Neural cell (in vitro differentiated cells): ENCODE measurements around the gene GMCL1. TPM values are rescaled to one million over a fixed set of nuclear protein-coding genes. Genes with fewer than 3 reads are reported as not detected.
"Not testable (repeated sequence)": the region's sequence is repeated elsewhere in the genome, so short reads cannot be mapped to it uniquely, and the experiment has no call there.

Source experiments
- H2AFZ ChIP-seq: fragments of 200-600, 300-800 bp; sonication (generic), shearing (Covaris generic); 2 replicates; pipeline ENCODE4 v1.6.0; 2014; ENCODE audit warnings: low read depth, mild to moderate bottlenecking, antibody characterized with exemption, low read length, moderate library complexity
- H3F3A ChIP-seq: fragments of 200-600 bp; shearing (Covaris generic); 2 replicates; pipeline ENCODE4 v1.6.1; 2016; ENCODE audit warnings: mild to moderate bottlenecking, moderate library complexity, mixed read lengths, antibody characterized with exemption, low read length; ENCODE audit not compliant: insufficient read depth, poor library complexity, severe bottlenecking
- H3K27ac ChIP-seq: fragments of 200-600, 300-800 bp; sonication (generic), shearing (Covaris generic); 2 replicates; pipeline ENCODE4 v1.5.1; 2014; ENCODE audit warnings: mild to moderate bottlenecking, low read length, moderate library complexity
- H3K27me3 ChIP-seq: fragments of 300-800, 200-600 bp; sonication (generic), shearing (Covaris generic); 2 replicates; pipeline ENCODE4 v1.6.0; 2014; ENCODE audit warnings: mild to moderate bottlenecking, low read depth, low read length, moderate library complexity; ENCODE audit not compliant: insufficient read depth
- H3K36me3 ChIP-seq: fragments of 300-800, 200-600 bp; sonication (generic), shearing (Covaris generic); 2 replicates; pipeline ENCODE4 v1.5.1; 2014; ENCODE audit warnings: mild to moderate bottlenecking, antibody characterized with exemption, low read length, moderate library complexity; ENCODE audit not compliant: insufficient read depth
- H3K4me2 ChIP-seq: fragments of 300-800, 200-600 bp; sonication (generic), shearing (Covaris generic); 2 replicates; pipeline ENCODE4 v1.6.0; 2014; ENCODE audit warnings: mild to moderate bottlenecking, low read length
- H3K4me3 ChIP-seq: fragments of 300-800, 200-600 bp; sonication (generic), shearing (Covaris generic); 2 replicates; pipeline ENCODE4 v1.5.1; 2014; ENCODE audit warnings: mild to moderate bottlenecking, low read length, moderate library complexity
- H3K79me2 ChIP-seq: fragments of 200-600 bp; shearing (Covaris generic); replicated peaks from 2 replicates; pipeline ENCODE4 v1.6.0; 2014; ENCODE audit warnings: mild to moderate bottlenecking, low read length, moderate library complexity; ENCODE audit not compliant: insufficient read depth
- H3K9ac ChIP-seq: fragments of 300-800, 200-600 bp; sonication (generic), shearing (Covaris generic); 2 replicates; pipeline ENCODE4 v1.6.1; 2016; ENCODE audit warnings: mild to moderate bottlenecking, low read length, mixed read lengths
- H3K9me2 ChIP-seq: fragments of 200-600 bp; shearing (Covaris generic); 2 replicates; pipeline ENCODE4 v1.6.1; 2016; ENCODE audit warnings: mild to moderate bottlenecking, low read length, mixed read lengths; ENCODE audit not compliant: insufficient read depth
- H3K9me3 ChIP-seq: fragments of 200-600, 300-800 bp; sonication (generic), shearing (Covaris generic); 2 replicates; pipeline ENCODE4 v1.6.1; 2016; ENCODE audit warnings: mild to moderate bottlenecking, mixed run types, low read length, moderate library complexity, mixed read lengths
- H4K20me1 ChIP-seq: fragments of 200-600 bp; shearing (Covaris generic); 2 replicates; pipeline ENCODE4 v1.6.1; 2016; ENCODE audit warnings: mild to moderate bottlenecking, mixed run types; ENCODE audit not compliant: insufficient read depth
- CTCF ChIP-seq: fragments of 450-650 bp; IDR thresholded peaks from 2 replicates; pipeline ENCODE4 v1.5.1; 2014; ENCODE audit warnings: antibody characterized with exemption, mild to moderate bottlenecking, moderate library complexity; ENCODE audit not compliant: poor library complexity, severe bottlenecking
- EP300 ChIP-seq: fragments of 450-650 bp; conservative IDR thresholded peaks from 2 replicates; pipeline ENCODE4 v1.6.1; 2014; ENCODE audit warnings: antibody characterized with exemption, mild to moderate bottlenecking, moderate library complexity; ENCODE audit not compliant: poor library complexity, severe bottlenecking
- EZH2 ChIP-seq: fragments of 200-600, 300-800 bp; shearing (Covaris generic), sonication (generic); IDR thresholded peaks from 2 replicates; pipeline ENCODE4 v1.6.1; 2014; ENCODE audit warnings: antibody characterized with exemption, low read length, borderline replicate concordance, mild to moderate bottlenecking; ENCODE audit not compliant: insufficient read depth, poor library complexity, severe bottlenecking
- MXI1 ChIP-seq: fragments of 450-650 bp; conservative IDR thresholded peaks from 2 replicates; pipeline ENCODE4 v1.6.1; 2014; ENCODE audit warnings: antibody characterized with exemption, mild to moderate bottlenecking; ENCODE audit not compliant: poor library complexity, severe bottlenecking
- POLR2AphosphoS5 ChIP-seq: IDR thresholded peaks from 2 replicates; pipeline ENCODE4 v1.6.1; 2012
- RAD21 ChIP-seq: fragments of 450-650 bp; conservative IDR thresholded peaks from 2 replicates; pipeline ENCODE4 v1.6.1; 2014; ENCODE audit warnings: antibody characterized with exemption, mild to moderate bottlenecking, moderate library complexity
- SMC3 ChIP-seq: fragments of 450-650 bp; conservative IDR thresholded peaks from 2 replicates; pipeline ENCODE4 v1.6.1; 2014; ENCODE audit warnings: antibody characterized with exemption, mild to moderate bottlenecking, moderate library complexity; ENCODE audit not compliant: poor library complexity
- TAF1 ChIP-seq: IDR thresholded peaks from 2 replicates; pipeline ENCODE4 v1.6.1; 2012; ENCODE audit warnings: low read depth
- polyA plus RNA-seq: library from polyadenylated mRNA; depleted of rRNA; stranded (reverse); fragments of >200 nt; gene quantifications from 2 replicates; pipeline ENCODE4 v1.2.3, GENCODE V29; 2014
- TF ChIP-seq, protein P1 (sequence below): IDR thresholded peaks from 2 replicates; pipeline ENCODE4 v1.6.1; 2012; ENCODE audit warnings: borderline replicate concordance

Gene GMCL1
- polyA plus RNA-seq, 1 donor from 2014 or later = 18.8 TPM

DNA sequence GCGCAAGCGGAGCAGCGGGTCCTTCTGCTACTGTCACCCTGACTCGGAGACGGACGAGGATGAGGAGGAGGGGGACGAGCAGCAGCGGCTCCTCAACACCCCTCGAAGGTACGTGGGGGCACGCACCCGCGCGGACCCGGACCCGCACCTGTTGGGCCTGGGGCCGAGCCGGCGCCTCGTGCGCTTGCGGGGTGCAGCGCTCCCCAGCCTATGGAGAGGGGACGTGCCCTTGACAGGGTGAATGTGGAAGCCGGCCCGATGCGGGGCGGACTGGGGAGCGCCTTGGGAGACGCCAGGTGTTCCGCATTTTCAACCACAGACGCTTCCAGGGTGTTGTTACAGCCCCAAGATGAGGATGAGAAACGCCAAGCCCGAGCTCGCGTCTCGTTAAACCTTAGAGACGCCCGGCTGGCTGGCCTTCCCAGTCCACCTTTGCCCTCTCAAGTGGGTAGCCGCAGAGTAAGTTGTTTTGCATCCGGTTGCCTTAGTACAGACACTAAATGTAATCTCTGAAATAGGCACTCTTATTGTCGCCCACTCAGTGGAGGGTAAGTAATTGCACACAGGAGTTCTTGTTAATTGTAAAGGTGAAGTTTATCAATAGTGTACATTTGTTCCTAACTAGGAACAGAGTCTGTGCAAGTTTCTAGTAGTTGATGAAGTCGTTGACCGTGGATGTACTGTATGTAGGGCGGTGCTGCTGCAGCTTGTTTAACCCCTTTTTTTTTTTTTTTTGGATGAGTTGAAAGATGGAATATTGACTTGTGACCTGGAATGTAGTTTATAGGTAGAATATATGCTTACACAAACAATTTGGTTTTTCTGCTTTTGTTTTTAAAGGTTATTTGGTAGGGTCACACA is 815 bp downstream of the GMCL1 start:
- H3K9me3 ChIP-seq = no peaks in the 10 kb centered on the region
- peak overlapping the region; percentile 97 for H3K4me3 ChIP-seq
- peak overlapping the region; percentile 81 for H3K9ac ChIP-seq
- H3K36me3 ChIP-seq = no peaks in the 10 kb centered on the region
- no peaks in the 10 kb centered on the region for H3F3A ChIP-seq
- peak overlapping the region; percentile 78 for H3K27ac ChIP-seq
- peak overlapping the region; percentile 84 for H3K4me2 ChIP-seq
- H4K20me1 ChIP-seq = no peaks in the 10 kb centered on the region
- H2AFZ ChIP-seq = peak overlapping the region; percentile 49
- H3K27me3 ChIP-seq = no peaks in the 10 kb centered on the region
- H3K9me2 ChIP-seq = no peaks in the 10 kb centered on the region
- peaks cover 42% of the 10 kb centered on the region for H3K79me2 ChIP-seq
- TF ChIP-seq TAF1 (no peak), EP300 (no peak), RAD21 (no peak), EZH2 (no peak), MXI1 (no peak), CTCF (no peak), SMC3 (no peak), POLR2AphosphoS5 (no peak)
- TF ChIP-seq, protein P1, sequence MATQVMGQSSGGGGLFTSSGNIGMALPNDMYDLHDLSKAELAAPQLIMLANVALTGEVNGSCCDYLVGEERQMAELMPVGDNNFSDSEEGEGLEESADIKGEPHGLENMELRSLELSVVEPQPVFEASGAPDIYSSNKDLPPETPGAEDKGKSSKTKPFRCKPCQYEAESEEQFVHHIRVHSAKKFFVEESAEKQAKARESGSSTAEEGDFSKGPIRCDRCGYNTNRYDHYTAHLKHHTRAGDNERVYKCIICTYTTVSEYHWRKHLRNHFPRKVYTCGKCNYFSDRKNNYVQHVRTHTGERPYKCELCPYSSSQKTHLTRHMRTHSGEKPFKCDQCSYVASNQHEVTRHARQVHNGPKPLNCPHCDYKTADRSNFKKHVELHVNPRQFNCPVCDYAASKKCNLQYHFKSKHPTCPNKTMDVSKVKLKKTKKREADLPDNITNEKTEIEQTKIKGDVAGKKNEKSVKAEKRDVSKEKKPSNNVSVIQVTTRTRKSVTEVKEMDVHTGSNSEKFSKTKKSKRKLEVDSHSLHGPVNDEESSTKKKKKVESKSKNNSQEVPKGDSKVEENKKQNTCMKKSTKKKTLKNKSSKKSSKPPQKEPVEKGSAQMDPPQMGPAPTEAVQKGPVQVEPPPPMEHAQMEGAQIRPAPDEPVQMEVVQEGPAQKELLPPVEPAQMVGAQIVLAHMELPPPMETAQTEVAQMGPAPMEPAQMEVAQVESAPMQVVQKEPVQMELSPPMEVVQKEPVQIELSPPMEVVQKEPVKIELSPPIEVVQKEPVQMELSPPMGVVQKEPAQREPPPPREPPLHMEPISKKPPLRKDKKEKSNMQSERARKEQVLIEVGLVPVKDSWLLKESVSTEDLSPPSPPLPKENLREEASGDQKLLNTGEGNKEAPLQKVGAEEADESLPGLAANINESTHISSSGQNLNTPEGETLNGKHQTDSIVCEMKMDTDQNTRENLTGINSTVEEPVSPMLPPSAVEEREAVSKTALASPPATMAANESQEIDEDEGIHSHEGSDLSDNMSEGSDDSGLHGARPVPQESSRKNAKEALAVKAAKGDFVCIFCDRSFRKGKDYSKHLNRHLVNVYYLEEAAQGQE = no peak

DNA sequence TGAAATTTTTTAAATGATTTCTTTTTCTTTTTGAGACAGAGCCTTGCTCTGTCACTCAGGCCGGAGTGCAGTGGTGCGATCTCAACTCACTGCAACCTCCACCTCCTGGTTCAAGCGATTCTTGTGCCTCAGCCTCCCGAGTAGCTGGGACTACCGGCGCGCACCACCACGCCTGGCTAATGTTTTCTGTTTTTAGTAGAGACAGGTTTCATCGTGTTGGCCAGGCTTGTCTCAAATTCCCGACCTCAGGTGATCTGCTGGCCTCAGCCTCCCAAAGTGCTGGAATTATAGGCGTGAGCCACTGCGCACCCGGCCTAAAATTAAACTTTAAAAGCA is 1.4 kb downstream of the GMCL1 start:
- H4K20me1 ChIP-seq, H3K9me3 ChIP-seq, H3K27ac ChIP-seq, H3K9ac ChIP-seq, H3K36me3 ChIP-seq, H3F3A ChIP-seq, H2AFZ ChIP-seq, H3K27me3 ChIP-seq, H3K9me2 ChIP-seq: not testable (repeated sequence)
- H3K4me3 ChIP-seq = peak overlapping the region; percentile 97
- H3K4me2 ChIP-seq = peak overlapping the region; percentile 84
- peaks cover 42% of the 10 kb centered on the region for H3K79me2 ChIP-seq
